ENCODE results near the gene CDH23. TPM values are rescaled to one million over a fixed set of nuclear protein-coding genes. Genes with fewer than 3 reads are reported as not detected.

CDH23 gene
- total RNA-seq, 1 experiment from 2014 or later = not detected

DNA sequence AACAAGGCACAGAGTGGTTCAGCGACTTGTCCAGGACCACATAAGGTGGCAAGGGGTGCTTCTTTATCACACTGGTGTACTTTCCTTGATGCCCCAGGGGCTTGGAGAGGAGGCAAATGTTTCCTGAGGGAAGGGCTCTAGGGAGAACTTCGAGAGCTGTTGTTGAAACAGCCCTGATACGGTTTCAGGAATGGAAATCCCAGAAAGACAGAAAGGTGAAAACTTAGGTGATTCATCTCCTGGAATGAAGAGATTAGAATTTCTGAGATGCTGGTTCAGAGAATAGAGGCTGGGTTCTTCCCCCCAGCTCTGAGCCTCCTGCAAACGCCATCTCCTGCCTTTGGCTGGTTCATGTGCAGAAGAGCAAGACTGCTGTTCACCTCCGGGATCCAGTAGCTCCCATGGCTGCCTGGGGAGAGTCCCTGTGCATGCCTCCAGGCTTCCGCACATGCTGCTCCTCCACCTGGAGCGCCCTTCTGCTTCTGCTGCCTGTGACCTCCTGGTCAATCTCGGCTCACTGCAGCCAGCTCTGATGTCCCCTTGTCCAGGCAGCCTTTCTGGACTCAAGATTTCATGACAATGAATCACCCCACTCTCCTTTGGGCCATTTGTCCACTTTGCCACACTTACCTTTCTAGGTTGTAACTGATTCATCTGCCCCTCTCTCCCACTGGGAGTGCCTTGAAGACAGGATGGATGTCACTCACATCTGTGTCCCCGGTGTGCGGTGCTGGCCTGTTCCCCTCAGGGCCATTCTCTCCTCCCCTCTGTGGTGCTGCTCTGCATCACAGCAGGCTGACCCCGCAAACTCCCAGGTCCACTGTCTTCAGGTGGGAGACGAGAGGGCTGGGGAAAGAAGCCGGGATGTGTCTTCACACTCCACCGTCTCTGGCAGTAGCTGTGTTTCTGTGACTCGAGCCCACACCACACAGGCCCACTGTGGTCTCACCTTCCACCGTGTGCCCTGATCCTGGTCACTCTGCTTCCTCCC, 3.6 kb upstream of the CDH23 start:
- DNase-seq (ENCODE audit: low read depth) = no peak

DNA sequence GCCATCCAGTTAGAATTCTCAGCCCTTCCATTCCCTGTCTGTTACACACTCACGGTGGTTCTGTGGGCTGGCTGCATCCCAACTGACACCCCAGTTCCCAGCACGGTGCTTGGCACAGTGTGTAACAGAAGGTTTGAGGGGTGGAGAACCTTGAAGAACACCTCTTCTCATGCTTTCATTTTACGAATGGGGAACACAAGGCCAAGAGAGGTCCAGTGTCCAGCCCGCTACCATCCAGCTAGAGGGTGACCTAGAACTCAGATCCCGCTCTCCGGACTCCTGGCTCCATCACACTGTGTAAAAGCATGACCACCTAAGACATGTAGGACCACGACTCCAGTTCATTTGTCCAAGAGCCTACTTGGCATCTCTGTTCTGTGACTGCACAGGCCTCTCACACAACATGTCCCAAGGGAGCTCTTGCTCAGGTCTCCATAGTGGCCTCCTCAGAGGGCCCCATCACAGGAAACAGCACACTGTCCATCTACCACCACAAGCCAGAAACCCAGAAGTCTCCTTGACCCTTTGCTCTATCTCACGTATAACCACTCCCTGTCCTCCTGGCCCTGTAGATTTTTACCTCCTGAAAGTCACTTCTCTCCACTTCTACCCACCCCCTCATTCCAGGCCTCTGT, 2.8 kb upstream of the CDH23 start:
- DNase-seq (ENCODE audit: low read depth) = no peak

DNA sequence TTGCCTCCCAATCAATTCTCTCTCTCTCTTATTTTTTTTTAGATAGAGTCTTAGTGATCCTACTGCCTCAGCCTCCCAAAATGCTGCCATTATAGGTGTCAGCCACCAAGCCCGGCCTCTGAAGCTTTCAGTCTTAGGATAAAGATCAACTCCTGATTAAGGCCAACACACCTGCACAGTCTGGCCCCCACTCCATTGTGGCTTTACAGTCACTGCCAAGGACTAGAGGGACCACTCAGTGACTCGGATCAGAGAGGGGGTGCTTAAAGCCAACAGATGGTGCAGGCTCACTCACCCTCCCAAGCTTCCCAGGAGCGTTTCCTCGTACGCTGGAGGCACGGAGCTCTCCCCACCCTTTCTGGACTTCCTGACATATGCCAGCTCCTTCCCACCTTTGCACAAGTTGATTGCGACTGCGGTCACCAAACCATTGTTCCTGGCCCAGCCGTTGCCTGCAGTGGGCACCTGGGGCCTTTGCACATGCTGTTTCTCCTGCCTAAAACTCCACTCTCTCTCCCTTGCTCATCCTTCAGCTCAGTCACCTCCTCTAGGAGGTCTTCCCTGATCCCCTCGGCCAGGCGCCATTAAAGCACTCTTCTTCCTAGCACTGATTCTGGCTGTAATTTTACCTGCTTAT, 1.7 kb upstream of the CDH23 start:
- DNase-seq (ENCODE audit: low read depth) = no peak

DNA sequence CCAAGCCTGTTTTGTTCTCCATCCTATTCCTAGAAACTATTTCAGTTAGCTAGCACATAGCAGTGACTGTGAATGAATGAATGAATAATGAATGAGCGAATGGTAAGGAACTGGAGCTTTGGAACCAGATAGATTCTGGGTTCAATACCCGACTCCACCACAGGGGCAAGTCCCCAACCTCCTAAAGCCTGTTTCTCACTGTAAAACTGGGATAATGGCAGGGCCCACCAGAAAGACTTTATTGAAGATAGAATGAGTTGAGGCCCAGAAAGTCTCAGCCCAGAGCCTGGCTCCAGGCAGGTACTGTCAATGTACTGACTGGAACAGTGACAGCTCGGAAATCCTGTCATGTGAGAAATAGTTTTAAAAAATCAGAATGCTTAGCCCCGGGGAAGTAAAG, 1.1 kb upstream of the CDH23 start:
- no peak for DNase-seq (ENCODE audit: low read depth)

DNA sequence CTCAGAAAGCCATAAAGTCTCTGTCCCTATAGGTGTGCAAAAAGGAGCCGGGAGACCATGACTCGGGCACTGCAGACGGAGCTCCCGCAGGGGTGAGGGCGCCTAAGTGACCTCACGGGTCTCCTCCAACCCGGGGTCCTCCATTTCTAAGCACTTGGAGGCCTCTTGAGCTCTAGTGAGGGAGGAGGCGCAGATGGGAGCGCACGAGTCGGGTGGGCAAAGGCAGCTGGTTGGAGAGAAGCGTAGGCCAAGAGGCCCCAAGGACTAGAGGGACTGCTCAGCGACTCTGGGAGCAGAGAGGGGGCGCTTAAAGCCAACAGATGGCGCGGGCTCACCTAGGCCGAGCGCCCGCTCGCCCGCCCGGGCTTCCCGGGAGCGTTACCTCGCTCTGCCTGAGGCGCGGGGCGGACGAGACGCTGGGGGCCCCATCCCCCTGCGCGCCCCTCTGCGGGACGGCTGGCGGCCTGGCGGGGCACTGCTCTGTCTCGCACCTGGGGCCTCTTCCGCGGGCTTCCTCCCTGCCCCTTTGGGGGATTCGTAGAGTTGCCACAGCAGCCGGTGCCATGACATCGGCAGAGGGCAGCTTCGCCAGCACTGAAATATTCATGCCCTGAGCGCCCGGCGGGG, 523 bp upstream of the CDH23 start:
- DNase-seq (ENCODE audit: low read depth) = peak; percentile 44

DNA sequence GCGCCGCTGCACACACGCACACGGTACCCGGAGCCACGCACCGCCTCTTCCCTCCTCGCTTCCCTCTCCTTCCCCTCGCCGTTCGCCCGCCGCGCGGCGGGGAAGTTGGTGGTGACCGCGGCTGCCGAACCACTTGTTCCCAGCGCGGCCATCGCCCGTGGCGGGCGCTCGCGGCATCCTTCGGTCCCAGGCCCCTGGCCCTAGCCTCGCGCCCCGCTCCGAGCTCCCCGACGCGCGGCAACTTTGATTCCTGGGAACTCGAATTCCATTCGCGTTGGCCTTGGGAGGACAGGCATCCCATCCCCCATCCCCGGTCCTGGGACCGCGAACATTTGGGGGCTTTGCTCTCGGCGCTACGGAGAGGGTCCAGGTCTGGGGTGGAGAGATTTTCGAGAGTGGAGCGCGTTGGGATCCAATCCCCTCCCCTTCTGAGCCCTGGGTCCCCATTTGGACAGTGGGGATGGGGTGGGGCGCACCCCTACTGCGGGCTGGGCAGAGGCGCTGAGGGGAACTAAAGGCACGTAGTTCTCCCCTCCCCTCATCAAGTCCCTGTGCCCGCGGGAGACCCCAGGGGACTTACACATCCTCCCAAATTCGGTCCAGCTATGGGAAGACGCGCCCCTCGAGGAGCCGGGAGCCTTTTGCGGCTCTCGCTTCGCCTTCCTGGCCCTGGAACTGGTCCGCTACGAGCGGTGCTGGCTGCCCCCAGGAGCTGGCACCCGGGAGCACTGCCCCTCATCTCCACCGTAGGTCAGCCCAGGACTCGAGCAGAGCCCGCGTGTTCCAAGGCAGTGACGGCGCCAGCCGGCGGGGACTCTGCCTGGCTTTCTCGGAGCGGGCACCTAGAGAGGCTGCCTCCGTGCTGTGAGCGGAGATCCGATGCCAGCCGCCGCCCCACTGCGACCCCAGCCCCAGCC, 834 bp downstream of the CDH23 start:
- no peak for DNase-seq (ENCODE audit: low read depth)

DNA sequence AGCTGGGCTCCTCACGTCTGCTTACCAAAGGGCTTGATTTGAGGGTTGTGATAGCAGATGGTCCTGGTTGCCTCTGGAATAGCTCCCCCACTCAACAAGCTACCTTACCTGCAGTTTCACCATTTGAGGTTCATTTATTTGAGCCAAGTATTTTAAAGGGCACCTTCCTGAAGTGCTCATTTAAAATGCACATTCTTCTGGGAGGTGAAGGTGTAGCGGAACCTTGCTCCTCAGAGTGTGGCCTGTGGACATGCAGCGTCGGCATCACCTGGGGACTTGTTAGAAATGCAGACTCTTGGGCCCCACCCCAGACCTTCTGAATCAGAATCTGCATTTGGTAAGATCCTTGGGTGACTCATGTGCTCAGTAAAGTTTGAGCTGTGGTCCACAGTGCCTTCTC, 2.3 kb downstream of the CDH23 start:
- DNase-seq (ENCODE audit: low read depth) = no peak

DNA sequence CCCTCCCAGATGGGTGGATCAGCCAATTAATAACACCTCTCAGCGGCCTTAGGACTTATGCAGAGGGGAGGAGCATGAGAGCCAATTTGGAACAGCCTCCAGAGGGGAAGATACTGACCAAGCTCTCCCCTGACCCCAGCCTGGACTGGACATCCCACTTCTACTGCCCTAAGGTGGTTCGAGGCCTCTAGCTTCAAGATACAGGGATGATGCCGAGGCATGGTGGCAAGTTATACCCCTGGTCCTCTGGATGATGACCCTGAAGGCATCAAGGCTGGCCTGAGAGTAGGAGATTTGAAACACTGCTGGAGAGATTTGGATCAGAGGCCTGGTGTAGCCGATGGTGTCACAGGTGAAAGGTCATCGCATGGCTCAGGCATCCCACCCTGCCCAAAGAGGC, 3.2 kb downstream of the CDH23 start:
- no peak for DNase-seq (ENCODE audit: low read depth)

DNA sequence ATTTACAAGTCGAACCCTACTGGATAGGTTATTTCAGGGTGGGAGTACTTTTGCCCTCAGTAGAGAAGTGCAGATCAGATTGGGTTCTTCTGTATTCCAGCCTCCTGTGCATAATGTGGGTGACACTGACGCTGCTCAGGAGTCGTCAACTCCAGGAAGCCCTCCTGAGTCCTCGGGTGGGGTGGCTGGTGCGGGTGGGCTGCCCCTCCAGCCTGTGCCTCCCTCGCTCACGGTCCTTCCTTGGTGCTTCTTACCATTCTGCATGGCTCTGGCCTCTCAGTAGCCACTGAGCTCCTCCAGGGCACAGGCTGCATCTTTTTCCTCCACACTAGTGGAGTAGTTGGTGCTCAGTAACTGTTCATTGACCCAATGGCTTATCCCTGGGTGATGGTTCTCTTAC, 4.3 kb downstream of the CDH23 start:
- DNase-seq (ENCODE audit: low read depth) = no peak

DNA sequence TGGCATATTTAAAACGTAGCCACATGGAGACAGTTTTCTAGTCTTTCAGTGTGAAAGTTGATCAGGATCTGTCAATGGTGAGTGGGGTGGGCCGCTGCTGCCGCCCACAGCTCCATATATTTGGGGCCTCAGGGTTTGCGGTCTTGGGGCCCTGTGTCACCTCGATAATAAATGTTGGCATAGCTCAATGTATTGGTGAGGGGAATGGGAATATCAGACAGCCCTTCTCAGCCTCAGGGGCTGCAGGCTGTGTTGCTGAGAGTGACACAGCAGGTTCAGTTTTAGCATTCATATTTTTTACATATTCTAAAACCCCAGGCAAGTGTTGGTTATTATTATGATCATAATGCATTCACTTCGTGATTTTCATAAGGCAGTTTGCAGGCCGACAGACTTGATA, 5.3 kb downstream of the CDH23 start:
- no peak for DNase-seq (ENCODE audit: low read depth)

DNA sequence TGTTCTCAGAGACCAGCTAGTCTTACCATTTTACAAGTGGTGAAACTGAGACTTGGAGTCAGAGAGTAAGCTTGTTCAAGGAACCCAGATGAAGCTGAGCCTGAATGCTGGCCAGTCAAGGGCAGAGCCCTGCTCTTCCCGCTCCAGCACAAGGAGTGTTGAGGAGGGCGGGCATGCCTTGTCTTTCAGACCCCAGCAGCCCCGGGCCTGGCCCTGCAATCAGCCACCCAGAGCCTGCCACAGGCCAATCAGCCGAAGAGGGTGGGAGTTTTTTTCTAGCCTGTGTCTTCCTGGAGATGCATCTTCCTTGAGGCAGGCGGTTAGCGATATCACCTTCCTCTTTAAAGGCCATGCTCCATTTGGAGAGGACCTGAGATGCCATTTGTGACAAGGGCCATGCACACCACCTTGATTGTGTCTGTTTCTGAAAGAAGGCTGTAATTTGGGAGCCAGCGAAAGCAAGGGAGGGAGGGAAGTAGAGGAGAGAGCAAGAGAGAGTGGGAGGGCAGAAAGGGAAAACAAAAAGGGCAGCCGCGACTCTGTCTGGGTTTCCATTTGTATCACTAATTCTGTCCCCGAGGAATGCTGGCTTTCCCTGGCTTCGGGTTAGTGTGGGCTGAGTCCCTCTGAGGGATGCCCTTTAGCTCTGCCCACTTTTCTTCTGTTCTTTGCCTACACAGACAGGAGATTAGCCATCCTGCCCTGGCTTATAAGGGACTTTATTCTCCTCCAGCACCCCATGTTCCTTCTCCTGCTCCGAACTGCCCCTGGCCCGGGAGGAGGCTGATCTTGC, 8.0 kb downstream of the CDH23 start:
- no peak for DNase-seq (ENCODE audit: low read depth)

DNA sequence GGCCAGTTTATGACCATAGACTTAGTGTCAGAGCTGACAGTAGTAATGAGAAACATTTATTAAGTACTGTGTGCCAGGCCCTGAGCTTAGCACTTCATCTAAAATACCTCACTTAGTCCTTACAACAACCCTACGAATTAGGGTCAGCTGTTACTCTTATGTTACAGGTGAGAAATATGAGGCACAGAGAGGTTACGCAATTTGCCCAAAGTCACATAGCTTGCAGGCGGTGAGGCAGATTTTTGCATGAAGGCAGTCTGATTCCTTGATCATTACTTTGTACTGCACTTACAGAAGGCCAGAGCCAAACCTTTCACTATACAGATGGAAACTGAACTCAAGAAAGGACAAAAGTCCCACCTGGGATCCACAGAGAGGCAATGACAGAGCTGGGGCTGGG, 10.2 kb downstream of the CDH23 start:
- no peak for DNase-seq (ENCODE audit: low read depth)

DNA sequence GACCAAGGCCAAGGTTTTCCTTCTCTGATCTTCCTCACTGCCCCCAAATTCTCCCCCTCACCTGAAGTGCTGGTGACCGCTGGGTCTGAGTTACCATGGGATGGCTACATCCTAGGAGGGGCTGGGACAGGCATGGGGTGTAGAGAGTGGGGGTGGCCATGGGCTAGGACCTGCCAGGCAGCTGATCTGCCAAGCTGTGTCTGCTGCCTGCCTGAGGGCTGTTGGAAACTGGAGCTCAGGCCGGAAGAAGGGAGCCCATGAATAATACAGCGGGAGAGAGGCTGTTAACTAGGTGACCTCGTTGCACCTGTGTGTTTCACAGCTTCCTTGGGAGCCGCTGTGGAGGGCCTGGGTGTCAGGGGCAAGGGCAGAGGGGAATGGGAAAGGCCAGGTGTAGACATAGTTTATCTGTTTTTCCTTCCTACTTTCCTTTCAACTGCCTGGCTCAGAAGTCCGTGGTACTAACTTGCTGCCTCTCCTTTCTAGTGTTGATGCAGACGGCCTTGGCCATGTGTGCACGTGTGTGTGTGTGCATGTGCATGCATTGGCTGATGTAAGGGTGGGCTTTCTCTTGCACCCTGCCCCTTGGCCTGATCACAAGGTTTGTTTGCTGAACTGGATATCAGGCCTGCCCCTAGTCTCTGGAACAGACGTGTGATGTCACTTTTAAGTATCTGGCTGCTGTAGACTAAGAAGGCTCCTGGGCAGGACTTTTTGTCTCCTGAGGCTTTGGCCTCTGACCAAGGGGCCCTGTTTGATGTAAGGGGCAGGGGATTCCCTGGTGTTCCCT, 11.9 kb downstream of the CDH23 start:
- DNase-seq (ENCODE audit: low read depth) = no peak

DNA sequence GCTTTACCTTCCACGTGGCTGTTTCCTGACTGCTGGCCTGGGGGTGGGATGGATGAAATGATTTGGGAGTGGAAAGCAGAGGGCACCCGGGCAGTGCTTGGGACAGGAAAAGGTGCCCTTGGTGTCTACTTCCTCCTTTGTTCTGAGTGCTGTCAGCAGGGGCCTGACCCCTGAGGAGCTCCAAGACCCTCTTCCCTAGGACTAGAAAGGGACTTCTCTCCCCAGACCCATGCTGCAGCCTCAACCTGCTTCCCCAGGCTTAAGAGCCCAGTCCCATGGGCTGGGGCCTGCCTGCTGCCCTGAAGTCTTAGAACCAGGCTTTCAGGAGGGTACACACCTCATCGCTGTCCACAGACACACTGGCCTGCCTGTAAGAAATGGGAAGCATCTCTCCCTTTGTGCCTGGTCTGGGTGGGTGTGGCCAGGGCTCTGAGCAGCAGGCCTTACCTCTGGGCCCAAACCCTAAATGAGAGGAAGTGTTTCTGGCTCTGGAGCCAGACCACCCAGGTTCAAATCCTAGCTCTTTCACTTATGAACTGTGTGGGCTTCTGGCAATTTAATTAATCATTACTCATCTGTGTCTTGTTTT, 12.9 kb downstream of the CDH23 start:
- no peak for DNase-seq (ENCODE audit: low read depth)

DNA sequence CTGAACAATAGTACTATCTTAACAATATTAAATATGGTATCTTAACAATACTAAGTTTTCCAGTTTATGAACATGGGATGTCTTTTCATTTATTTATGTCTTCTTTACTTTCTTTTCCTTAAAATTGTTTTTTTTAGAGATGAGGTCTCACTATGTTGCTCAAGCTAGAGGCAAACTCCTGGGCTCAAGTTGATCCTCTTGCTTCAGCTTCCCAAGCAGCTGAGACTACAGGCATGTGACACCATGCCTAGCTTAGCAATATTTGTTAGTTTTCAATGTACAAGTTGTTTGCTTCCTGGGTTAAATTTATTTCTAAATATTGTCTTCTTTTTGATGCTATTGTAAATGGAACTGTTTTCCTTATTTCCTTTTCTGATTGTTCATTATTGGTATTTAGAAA, 16.9 kb downstream of the CDH23 start:
- no peak for DNase-seq (ENCODE audit: low read depth)

DNA sequence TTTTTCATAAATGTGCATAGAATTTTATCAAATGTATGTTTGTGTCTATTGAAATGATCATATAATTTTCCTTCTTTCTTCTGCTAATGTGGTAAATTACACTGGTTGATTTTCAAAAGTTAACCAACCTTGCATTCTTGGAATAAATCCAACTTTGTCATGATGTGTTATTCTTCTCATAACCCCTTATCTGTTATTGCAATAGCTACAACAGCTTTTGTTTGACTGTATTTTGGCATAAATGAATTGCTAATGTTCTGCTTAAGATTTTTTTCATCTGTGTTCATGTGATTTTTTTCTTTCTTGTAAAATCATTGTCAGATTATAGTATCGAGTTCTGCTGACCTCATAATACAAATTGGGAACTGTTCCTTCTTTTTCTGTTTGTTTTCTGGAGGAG, 17.6 kb downstream of the CDH23 start:
- no peak for DNase-seq (ENCODE audit: low read depth)

DNA sequence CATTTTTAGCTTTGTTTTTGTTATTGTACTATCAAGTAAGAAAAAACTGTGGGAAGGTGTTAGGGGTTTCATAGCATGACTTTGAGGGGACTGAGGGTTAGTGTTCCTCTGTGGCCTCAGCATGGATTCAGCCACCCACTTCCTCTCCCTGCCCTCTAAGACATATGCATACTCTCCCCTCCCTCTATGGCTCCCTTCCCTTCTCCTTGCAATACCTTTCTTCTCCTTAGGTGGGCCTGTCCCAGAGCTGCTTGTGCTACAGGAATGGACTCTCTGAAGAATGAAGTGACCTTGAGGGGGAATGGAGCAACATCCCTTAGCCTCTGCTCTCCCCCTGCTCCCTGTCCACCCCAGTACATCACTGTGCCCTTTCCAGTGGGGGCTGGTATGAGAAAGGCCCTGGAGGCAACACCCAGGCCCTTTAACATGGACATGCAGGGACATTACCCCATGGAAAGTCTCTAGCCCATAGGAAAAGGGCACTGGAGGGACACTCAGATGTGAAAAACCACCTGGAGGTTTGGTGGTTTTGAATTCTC, 22.4 kb downstream of the CDH23 start:
- DNase-seq (ENCODE audit: low read depth) = no peak

DNA sequence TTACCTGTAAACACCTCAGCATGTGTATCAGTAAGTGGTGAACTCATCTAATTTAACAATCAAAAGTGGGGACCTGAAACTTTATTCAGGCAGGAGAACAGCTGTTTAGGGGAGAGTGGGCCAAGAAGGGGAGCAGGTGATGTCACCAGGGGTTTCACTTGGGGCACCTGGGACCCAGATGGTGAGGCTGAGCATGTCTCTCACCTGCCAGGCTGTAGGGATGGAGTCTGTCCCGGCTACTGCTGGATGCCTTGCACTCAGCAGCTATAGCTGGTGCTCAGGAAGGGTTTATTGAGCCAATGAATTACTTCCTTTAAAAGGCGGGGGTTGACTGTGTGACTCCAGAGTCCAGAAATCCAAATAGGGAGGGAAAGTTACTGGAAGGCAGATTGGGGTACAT, 23.0 kb downstream of the CDH23 start:
- DNase-seq (ENCODE audit: low read depth) = no peak

DNA sequence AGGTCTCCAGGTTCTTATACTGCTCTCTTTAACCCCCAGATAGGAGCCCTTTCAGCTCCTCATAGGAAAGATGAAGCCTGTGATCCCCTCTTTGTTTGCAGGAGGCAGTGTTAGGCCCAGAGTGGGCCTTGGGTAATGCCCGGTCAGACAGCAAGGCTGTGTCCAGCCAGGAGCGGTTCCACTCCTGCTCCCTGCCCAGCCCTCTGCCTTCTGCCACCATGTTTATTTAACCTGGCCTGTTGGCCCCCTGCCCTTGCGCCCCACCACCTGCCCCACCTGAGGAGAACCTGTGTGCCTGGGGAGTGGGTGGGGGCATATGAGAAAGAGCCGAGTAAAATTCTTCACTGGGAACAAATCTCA, 24.3 kb downstream of the CDH23 start:
- no peak for DNase-seq (ENCODE audit: low read depth)

Measured in M059J (cell line).